Adrenal gland (tissue), 12 donors: ENCODE results near the gene TRAPPC4. TPM values are rescaled to one million over a fixed set of nuclear protein-coding genes. Genes with fewer than 3 reads are reported as not detected.
"Not testable (repeated sequence)": the region's sequence is repeated elsewhere in the genome, so short reads cannot be mapped to it uniquely, and the experiment has no call there.

Source experiments
- DNase-seq, 7 donors: peaks; one replicate each; pipeline ENCODE4 v3.0.0-alpha.2; 2019 to 2020
- H3K27ac ChIP-seq, 5 donors: fragments of 200-600 bp; sonication (generic) in 4 of 5; 1 replicate in 3 of 5; 2 replicates in 2 of 5; pipeline versions ENCODE4 v1.5.1 to v1.8.0; 2016 to 2020; ENCODE audit warnings: mild to moderate bottlenecking in 1 of 5
- H3K27me3 ChIP-seq: fragments of 200-600 bp; 2 replicates; pipeline ENCODE4 v1.8.0; 2021
- H3K36me3 ChIP-seq, 2 donors: fragments of 200-600 bp; replicated peaks in 1 of 2; 1 replicate in 1 of 2; 2 replicates in 1 of 2; pipeline versions ENCODE4 v1.5.1 to v1.8.0; 2018 to 2022
- H3K4me1 ChIP-seq, 2 donors: fragments of 200-600 bp; replicated peaks in 1 of 2; 1 replicate in 1 of 2; 2 replicates in 1 of 2; pipeline versions ENCODE4 v1.5.1 to v1.8.0; 2018 to 2021
- H3K4me3 ChIP-seq, 4 donors: fragments of 200-600 bp; sonication (generic) in 3 of 4; one replicate each; pipeline ENCODE4 v1.5.1; 2016 to 2018
- H3K9me3 ChIP-seq, 3 donors: fragments of 200-600 bp; sonication (generic) in 1 of 3; replicated peaks in 1 of 3; 1 replicate in 2 of 3; 2 replicates in 1 of 3; pipeline versions ENCODE4 v1.5.1 to v1.8.0; 2016 to 2021
- POLR2A ChIP-seq, 2 donors: fragments of 450-650 bp; IDR thresholded peaks; one replicate each; pipeline ENCODE4 v1.6.1; 2017; ENCODE audit warnings: antibody characterized with exemption in 2 of 2, mild to moderate bottlenecking in 2 of 2, moderate library complexity in 1 of 2
- WGBS, 4 donors: extraction: QIAGEN DNeasy Blood & Tissue Kit in 2 of 4; methylation state at CpG; one replicate each; pipeline versions ENCODE4 v1.1.5 to v1.1.7; 2013 to 2017; 5-methylcytosine and 5-hydroxymethylcytosine counted together
- intact Hi-C, 2 donors: fragments of 100-400 bp; cut with DNase I; formaldehyde crosslinking; loops; one replicate each; pipeline versions ENCODE4 v1.14.1 to v1.15.0; 2022 to 2023
- polyA plus RNA-seq, 3 donors: library from polyadenylated mRNA; stranded (reverse); fragments of 200-250 nt in 2 of 3; fragments of 350-450 nt in 1 of 3; fragmentation: Illumina TruSeq in 1 of 3; extraction: RNeasy Lipid Tissue Mini Kit (QIAGEN cat#74804) in 1 of 3; gene quantifications; one replicate each; pipeline ENCODE4 v1.2.3, GENCODE V29; 2013 to 2014
- total RNA-seq, 9 donors: library from RNA; depleted of rRNA in 4 of 9; stranded (reverse); fragments of >200 nt in 4 of 9; fragments of 120-200 nt in 1 of 9; fragmentation: NEBNext Ultra II Directional in 1 of 9; extraction: Animal tissue kit (Norgen Biotek cat#: 25700) in 1 of 9; gene quantifications; one replicate each; pipeline versions ENCODE4 v1.1.0 to v1.2.4, GENCODE V29; 2013 to 2023
- TF ChIP-seq, protein P1 (sequence below), 6 experiments: fragments of 450-650 bp in 4 of 6; fragments of 200-600 bp in 2 of 6; sonication (generic) in 1 of 6; IDR thresholded peaks; 1 replicate in 5 of 6; 2 replicates in 1 of 6; pipeline versions ENCODE4 v1.5.1 to v1.8.0; 2016 to 2021; ENCODE audit warnings: antibody characterized with exemption in 6 of 6, mild to moderate bottlenecking in 2 of 6, moderate library complexity in 1 of 6
- donor health status: healthy with polysubstance abuse.
- donor health status: Bipolar disorder and iron deficiency.
- donor health status: DM: yes; HTN: yes; CAD: no.
- donor health status: DM: no; HTN: no; CAD: no.
- donor health status: DM: no; HTN: no; CAD: no.
- donor health status: DM: yes; HTN: yes; CAD: no.

Gene TRAPPC4
- total and polyA plus RNA-seq, 12 donors, result 32.5 to 149 (median 83.1) TPM

DNA sequence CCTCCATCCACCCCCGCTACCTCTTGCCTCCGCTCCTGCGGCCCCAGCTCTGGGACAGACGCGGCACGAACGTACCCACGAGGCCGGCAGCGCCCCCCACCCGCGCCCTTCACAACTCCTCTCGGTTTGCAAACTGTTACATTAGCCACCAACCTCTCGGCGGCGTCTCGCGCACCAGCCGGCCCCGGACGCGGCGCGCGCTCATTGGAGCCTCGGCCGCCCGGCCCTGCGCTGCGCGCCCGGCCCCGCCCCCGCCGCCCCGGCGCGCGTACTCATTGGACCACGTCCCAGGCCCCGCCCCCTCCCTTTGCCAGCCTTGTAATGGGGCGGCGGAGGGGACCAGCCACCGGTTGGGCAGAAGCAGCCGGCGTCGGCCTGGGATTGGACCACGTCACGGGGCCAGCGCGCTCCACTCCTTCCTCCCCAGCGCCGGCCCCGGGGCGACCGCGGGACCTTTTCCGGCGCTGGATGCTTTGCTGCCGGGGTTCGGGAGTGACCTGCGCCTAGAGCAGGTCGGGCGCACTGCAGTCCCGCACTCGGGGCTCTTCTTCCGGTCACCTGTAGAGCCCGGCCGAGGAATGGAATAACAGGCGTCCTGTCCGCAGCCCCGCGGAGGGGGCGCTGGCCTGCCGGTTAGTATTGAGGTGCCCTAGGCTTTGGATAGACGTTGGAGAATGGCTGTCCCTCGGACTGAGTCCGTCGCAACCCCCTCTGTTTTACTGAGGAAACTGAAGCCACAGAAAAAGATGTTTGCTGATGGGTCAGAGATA is 38.6 kb downstream of the TRAPPC4 start, which contains the start of gene HYOU1:
TSS of gene HYOU1 (minus strand) at position 206 of the 770 bp plus-strand sequence. CDS start 1,045 bp downstream, outside the sequence.
- peak within 1 kb of the TSS; percentile 27 to 86 (median 58) for H3K4me3 ChIP-seq
- no peaks in the 10 kb centered on the region for H3K27me3 ChIP-seq
- 0 to 1% (median 0%) methylated on average over 12 to 79 of the region's 79 CpGs for WGBS, 4 donors
- peaks cover 6 to 22% of the 10 kb centered on the region in 2 donors for H3K4me1 ChIP-seq
- peak; percentile 98 to 99 (median 99) for DNase-seq
- no peaks in the 10 kb centered on the region for H3K9me3 ChIP-seq
- peaks cover 0 to 32% of the 10 kb centered on the region in 2 donors for H3K36me3 ChIP-seq
- intact Hi-C loops, result loop anchor here in 1 of 2 donors (5.0 kb wide), 1 partner anchor 40 kb away; the partner anchor contains the start of genes RPS25 and TRAPPC4
- TF ChIP-seq, protein P1, sequence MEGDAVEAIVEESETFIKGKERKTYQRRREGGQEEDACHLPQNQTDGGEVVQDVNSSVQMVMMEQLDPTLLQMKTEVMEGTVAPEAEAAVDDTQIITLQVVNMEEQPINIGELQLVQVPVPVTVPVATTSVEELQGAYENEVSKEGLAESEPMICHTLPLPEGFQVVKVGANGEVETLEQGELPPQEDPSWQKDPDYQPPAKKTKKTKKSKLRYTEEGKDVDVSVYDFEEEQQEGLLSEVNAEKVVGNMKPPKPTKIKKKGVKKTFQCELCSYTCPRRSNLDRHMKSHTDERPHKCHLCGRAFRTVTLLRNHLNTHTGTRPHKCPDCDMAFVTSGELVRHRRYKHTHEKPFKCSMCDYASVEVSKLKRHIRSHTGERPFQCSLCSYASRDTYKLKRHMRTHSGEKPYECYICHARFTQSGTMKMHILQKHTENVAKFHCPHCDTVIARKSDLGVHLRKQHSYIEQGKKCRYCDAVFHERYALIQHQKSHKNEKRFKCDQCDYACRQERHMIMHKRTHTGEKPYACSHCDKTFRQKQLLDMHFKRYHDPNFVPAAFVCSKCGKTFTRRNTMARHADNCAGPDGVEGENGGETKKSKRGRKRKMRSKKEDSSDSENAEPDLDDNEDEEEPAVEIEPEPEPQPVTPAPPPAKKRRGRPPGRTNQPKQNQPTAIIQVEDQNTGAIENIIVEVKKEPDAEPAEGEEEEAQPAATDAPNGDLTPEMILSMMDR (IDR thresholded peaks at IDR 0.05), result peak in 4 of 6 experiments; percentile 17 to 42 (median 28)
- TF ChIP-seq POLR2A (IDR thresholded peaks at IDR 0.05), result peak; percentile 77 to 88
- peak within 1 kb of the TSS; percentile 84 to 97 (median 91) for H3K27ac ChIP-seq

DNA sequence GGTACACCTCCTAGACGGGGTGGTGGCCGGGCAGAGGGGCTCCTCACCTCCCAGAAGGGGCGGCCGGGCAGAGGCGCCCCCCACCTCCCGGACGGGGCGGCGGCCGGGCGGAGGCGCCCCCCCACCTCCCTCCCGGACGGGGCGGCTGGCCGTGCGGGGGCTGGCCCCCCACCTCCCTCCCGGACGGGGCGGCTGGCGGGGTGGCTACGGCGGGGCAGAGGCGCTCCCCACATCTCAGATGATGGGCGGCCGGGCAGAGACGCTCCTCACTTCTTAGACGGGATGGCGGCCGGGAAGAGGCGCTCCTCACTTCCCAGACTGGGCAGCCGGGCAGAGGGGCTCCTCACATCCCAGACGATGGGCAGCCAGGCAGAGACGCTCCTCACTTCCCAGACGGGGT is 40.6 kb downstream of the TRAPPC4 start:
- H3K4me3 ChIP-seq, H3K9me3 ChIP-seq, H3K27ac ChIP-seq, H3K27me3 ChIP-seq, DNase-seq: not testable (repeated sequence)
- Histone ChIP-seq H3K36me3 (peaks cover 0 to 12% of the 10 kb centered on the region in 2 donors), H3K4me1 (peaks cover 6 to 22% of the 10 kb centered on the region in 2 donors)
- 87 to 90% (median 90%) methylated on average over 15 to 31 of the region's 35 CpGs; no CpG with 5 or more reads in 1 of the 4 donors for WGBS, 4 donors
- intact Hi-C loops, result loop anchor here in 1 of 2 donors (5.0 kb wide), 1 partner anchor 42 kb away; the partner anchor contains the start of genes RPS25 and TRAPPC4

DNA sequence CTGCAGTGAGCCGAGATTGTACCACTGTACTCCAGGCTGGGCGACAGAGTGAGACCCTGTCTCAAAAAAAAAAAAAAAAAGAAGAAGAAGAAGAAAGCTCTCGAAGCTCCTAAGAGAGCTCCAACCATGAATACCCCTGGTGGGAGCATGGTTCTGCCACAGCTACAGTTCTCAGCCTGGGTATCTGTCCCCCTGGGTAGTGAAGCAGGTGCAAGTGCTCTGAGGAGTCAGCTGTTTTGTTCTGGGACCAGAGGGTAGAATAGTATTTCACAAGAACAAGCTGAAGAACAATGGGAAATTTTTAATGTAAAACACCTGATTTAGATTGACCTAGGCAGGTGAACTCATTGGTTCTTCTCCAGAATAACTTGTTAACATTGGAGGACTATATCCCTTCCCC is 42.7 kb downstream of the TRAPPC4 start:
- H3K27ac ChIP-seq, result no peak overlapping the region
- no peaks in the 10 kb centered on the region for H3K27me3 ChIP-seq
- H3K4me3 ChIP-seq, result no peak overlapping the region
- DNase-seq, result no peak
- no peaks in the 10 kb centered on the region for H3K9me3 ChIP-seq
- H3K4me1 ChIP-seq, result peaks cover 2 to 10% of the 10 kb centered on the region in 2 donors
- intact Hi-C loops, result no loop called here
- TF ChIP-seq, protein P1 (IDR thresholded peaks at IDR 0.05), result no peak
- no peak for TF ChIP-seq POLR2A (IDR thresholded peaks at IDR 0.05)
- no peaks in the 10 kb centered on the region for H3K36me3 ChIP-seq
- 82 to 100% (median 95%) methylated on average over 3 of the region's 3 CpGs for WGBS, 4 donors

DNA sequence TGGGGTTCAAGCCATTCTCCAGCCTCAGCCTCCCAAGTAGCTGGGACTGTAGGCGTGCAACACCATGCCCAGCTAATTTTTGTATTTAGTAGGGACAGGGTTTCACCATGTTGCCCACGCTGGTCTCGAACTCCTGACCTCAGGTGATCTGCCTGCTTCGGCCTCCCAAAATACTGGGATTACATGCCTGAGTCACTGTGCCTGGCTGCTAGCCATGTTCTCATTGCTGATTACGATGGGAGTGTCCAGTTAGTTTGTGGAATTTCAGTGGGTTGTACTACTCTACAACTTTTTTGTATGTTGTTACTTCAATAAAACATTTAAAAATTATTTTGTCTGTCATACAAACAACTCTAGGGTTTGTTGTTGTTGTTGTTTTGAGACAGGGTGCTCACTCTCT is 44.2 kb downstream of the TRAPPC4 start:
- no peaks in the 10 kb centered on the region for H3K27me3 ChIP-seq
- H3K27ac ChIP-seq, result peak overlapping the region in 1 of 5 donors; percentile 47
- no peaks in the 10 kb centered on the region for H3K9me3 ChIP-seq
- H3K36me3 ChIP-seq, result no peaks in the 10 kb centered on the region
- TF ChIP-seq, protein P1 (IDR thresholded peaks at IDR 0.05), result no peak
- no peak for TF ChIP-seq POLR2A (IDR thresholded peaks at IDR 0.05)
- H3K4me1 ChIP-seq, result peaks cover 6 to 10% of the 10 kb centered on the region in 2 donors
- H3K4me3 ChIP-seq, result no peak overlapping the region
- intact Hi-C loops, result no loop called here
- 50 to 67% (median 52%) methylated on average over 5 of the region's 5 CpGs for WGBS, 4 donors
- DNase-seq, result peak; percentile 37 to 83 (median 73)
